DMS153 treated with DMSO at 0.1 percent for 48 hours (cell line): ENCODE measurements around the gene ABCA5.
"Not testable (repeated sequence)": the region's sequence is repeated elsewhere in the genome, so short reads cannot be mapped to it uniquely, and the experiment has no call there.

Source experiments
- DNase-seq: peaks from one replicate; lab custom pipeline; 2025; ENCODE audit not compliant: unreplicated experiment; lab: John Stamatoyannopoulos, UW

The ABCA5 gene

GRCh38 chr17:69222707-69223258 lies 104.2 kb downstream of the ABCA5 start:
- DNase-seq: no peak

GRCh38 chr17:69220098-69220497 lies 106.8 kb downstream of the ABCA5 start:
- DNase-seq: no peak

- no peak for DNase-seq
Observed at GRCh38 chr17:69218986-69219385, 107.9 kb downstream of the ABCA5 start.

- no peak for DNase-seq
Observed at GRCh38 chr17:69213059-69213813, 113.7 kb downstream of the ABCA5 start.

GRCh38 chr17:69208640-69209039 lies 118.3 kb downstream of the ABCA5 start:
- no peak for DNase-seq

- DNase-seq: no peak
Observed at GRCh38 chr17:69207151-69207550, 119.8 kb downstream of the ABCA5 start.

- no peak for DNase-seq
Observed at GRCh38 chr17:69198238-69198637, 128.7 kb downstream of the ABCA5 start.

- DNase-seq: not testable (repeated sequence)
Observed at GRCh38 chr17:69196105-69196653, 130.8 kb downstream of the ABCA5 start.
